CD14-positive monocyte (primary cell): ENCODE results near the gene CTNNA2. TPM values are rescaled to one million over a fixed set of nuclear protein-coding genes. Genes with fewer than 3 reads are reported as not detected.

Experiments used
- DNase-seq, 3 donors: peaks; one replicate each; pipeline ENCODE4 v3.0.0-alpha.2; 2011 to 2022
- H2AFZ ChIP-seq: 2 replicates; pipeline ENCODE4 v1.6.0; 2012; ENCODE audit warnings: mild to moderate bottlenecking, low read depth, low read length, inconsistent platforms; ENCODE audit not compliant: insufficient read depth, poor library complexity, severe bottlenecking
- H3K27ac ChIP-seq, 2 donors: 1 replicate in 1 of 2; 2 replicates in 1 of 2; pipeline ENCODE4 v1.5.1; 2012 to 2013; ENCODE audit warnings: low read length in 2 of 2, control low read depth in 1 of 2, inconsistent platforms in 1 of 2, low read depth in 1 of 2, mild to moderate bottlenecking in 1 of 2
- H3K27me3 ChIP-seq, 2 donors: one replicate each; pipeline versions ENCODE4 v1.6.0 to v1.6.1; 2011 to 2013; ENCODE audit warnings: low read length in 2 of 2; ENCODE audit not compliant: control insufficient read depth in 2 of 2, insufficient read depth in 2 of 2
- H3K36me3 ChIP-seq, 2 donors: replicated peaks in 1 of 2; 1 replicate in 1 of 2; 2 replicates in 1 of 2; pipeline versions ENCODE4 v1.5.1 to v1.6.1; 2012 to 2013; ENCODE audit warnings: low read length in 2 of 2, control low read depth in 1 of 2, inconsistent platforms in 1 of 2, mild to moderate bottlenecking in 1 of 2; ENCODE audit not compliant: insufficient read depth in 2 of 2, control insufficient read depth in 1 of 2
- H3K4me1 ChIP-seq, 2 donors: 1 replicate in 1 of 2; 2 replicates in 1 of 2; pipeline versions ENCODE4 v1.5.1 to v1.6.1; 2012 to 2013; ENCODE audit warnings: low read length in 2 of 2, control low read depth in 1 of 2, inconsistent platforms in 1 of 2, mild to moderate bottlenecking in 1 of 2, moderate library complexity in 1 of 2; ENCODE audit not compliant: insufficient read depth in 2 of 2, control insufficient read depth in 1 of 2
- H3K4me2 ChIP-seq: replicated peaks from 2 replicates; pipeline ENCODE3; 2012; ENCODE audit warnings: low read length, moderate library complexity, mild to moderate bottlenecking; ENCODE audit not compliant: poor library complexity, severe bottlenecking; ENCODE audit errors: extremely low read depth
- H3K4me3 ChIP-seq, 3 experiments: fragments of 200-600 bp in 1 of 3; sonication (generic) in 1 of 3; replicated peaks in 1 of 3; 1 replicate in 2 of 3; 2 replicates in 1 of 3; pipeline ENCODE4 v1.5.1; 2011 to 2013; ENCODE audit warnings: low read length in 3 of 3, mild to moderate bottlenecking in 3 of 3, control low read depth in 2 of 3, low read depth in 2 of 3, inconsistent platforms in 1 of 3, moderate library complexity in 1 of 3
- H3K79me2 ChIP-seq: 2 replicates; pipeline ENCODE4 v1.6.0; 2012; ENCODE audit warnings: mild to moderate bottlenecking, control low read depth, inconsistent platforms, low read length, moderate library complexity; ENCODE audit not compliant: insufficient read depth
- H3K9ac ChIP-seq: 2 replicates; pipeline ENCODE4 v1.6.0; 2017; ENCODE audit warnings: low read length, mild to moderate bottlenecking; ENCODE audit not compliant: insufficient read depth, poor library complexity, severe bottlenecking
- H3K9me3 ChIP-seq, 2 donors: replicated peaks in 1 of 2; 1 replicate in 1 of 2; 2 replicates in 1 of 2; pipeline versions ENCODE4 v1.5.1 to v1.6.1; 2012 to 2013; ENCODE audit warnings: low read length in 2 of 2, control low read depth in 1 of 2; ENCODE audit not compliant: control insufficient read depth in 1 of 2, insufficient read depth in 1 of 2
- H4K20me1 ChIP-seq: 2 replicates; pipeline ENCODE4 v1.6.0; 2012; ENCODE audit warnings: mild to moderate bottlenecking, low read length, control low read depth, moderate library complexity; ENCODE audit not compliant: insufficient read depth
- H3K27ac Mint-ChIP-seq, 7 donors: one replicate each; pipeline ENCODE4 v1.8.0; 2020; ENCODE audit warnings: mild to moderate bottlenecking in 7 of 7, mixed read lengths in 7 of 7, moderate library complexity in 6 of 7, inconsistent platforms in 2 of 7
- H3K27me3 Mint-ChIP-seq, 3 donors: one replicate each; pipeline ENCODE4 v1.8.0; 2021 to 2022; ENCODE audit warnings: low read depth in 3 of 3, mild to moderate bottlenecking in 3 of 3, mixed read lengths in 3 of 3, moderate library complexity in 3 of 3, inconsistent platforms in 1 of 3
- H3K36me3 Mint-ChIP-seq, 2 donors: one replicate each; pipeline ENCODE4 v1.8.0; 2020; ENCODE audit warnings: mixed read lengths in 2 of 2, inconsistent platforms in 1 of 2, mild to moderate bottlenecking in 1 of 2
- H3K4me1 Mint-ChIP-seq: one replicate; pipeline ENCODE4 v1.8.0; 2020; ENCODE audit warnings: mild to moderate bottlenecking, mixed read lengths
- H3K4me3 Mint-ChIP-seq, 2 donors: one replicate each; pipeline ENCODE4 v1.8.0; 2020; ENCODE audit warnings: mild to moderate bottlenecking in 2 of 2, mixed read lengths in 2 of 2, moderate library complexity in 1 of 2
- H3K9me3 Mint-ChIP-seq, 7 donors: one replicate each; pipeline ENCODE4 v1.8.0; 2020 to 2022; ENCODE audit warnings: mixed read lengths in 7 of 7, mild to moderate bottlenecking in 6 of 7, moderate library complexity in 6 of 7, inconsistent platforms in 2 of 7
- WGBS: methylation state at CpG from one replicate; pipeline ENCODE4 v1.1.5; 2013; ENCODE audit warnings: missing lambda C conversion rate; ENCODE audit not compliant: insufficient coverage; 5-methylcytosine and 5-hydroxymethylcytosine counted together
- intact Hi-C, 2 donors: fragments of 100-400 bp; cut with micrococcal nuclease; formaldehyde crosslinking; loops; one replicate each; pipeline versions ENCODE4 v1.15.0 to v1.15.1; 2023
- polyA plus RNA-seq, 3 donors: library from polyadenylated mRNA; depleted of rRNA in 1 of 3; unstranded in 2 of 3; stranded (reverse) in 1 of 3; fragments of 300-500 nt in 2 of 3; fragments of >200 nt in 1 of 3; fragmentation: Illumina TruSeq in 2 of 3; gene quantifications; 1 replicate in 2 of 3; 2 replicates in 1 of 3; pipeline ENCODE4 v1.2.3, GENCODE V29; 2012 to 2021
- TF ChIP-seq, protein P1 (sequence below): fragments of 200-600 bp; IDR thresholded peaks from one replicate; pipeline ENCODE4 v1.8.0; 2022; ENCODE audit warnings: antibody characterized with exemption, mild to moderate bottlenecking

CTNNA2 gene
- polyA plus RNA-seq, 3 donors = not detected

DNA sequence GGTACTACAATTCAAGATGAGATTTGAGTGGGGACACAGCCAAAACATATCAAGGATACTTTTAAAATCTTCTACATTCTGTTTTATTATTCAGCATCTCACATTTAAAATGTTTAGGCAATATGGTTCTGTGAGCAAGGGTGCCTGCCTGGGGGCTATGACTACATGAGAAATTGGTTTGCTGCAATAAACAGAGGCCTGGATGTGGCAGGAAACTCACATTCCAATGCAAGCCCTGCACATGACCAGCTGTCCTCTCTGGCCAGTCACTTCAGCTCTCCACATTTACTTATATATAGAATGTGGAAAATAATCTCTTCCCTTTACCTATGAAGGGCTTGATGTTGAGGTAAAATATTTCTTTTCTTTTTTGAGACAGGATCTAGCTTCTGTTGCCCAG is 598.3 kb downstream of the CTNNA2 start:
- Mint-ChIP-seq H3K27ac (no peak overlapping the region), H3K9me3 (peaks cover 0 to 19% (median 9%) of the 10 kb centered on the region in 7 donors), H3K27me3 (no peaks in the 10 kb centered on the region), H3K36me3 (no peaks in the 10 kb centered on the region), H3K4me3 (no peak overlapping the region), H3K4me1 (no peaks in the 10 kb centered on the region)
- H3K9ac ChIP-seq = no peak overlapping the region
- no peaks in the 10 kb centered on the region for H4K20me1 ChIP-seq
- H3K4me3 ChIP-seq = no peak overlapping the region
- H3K9me3 ChIP-seq = peaks cover 8 to 26% of the 10 kb centered on the region in 2 donors
- H2AFZ ChIP-seq = no peak overlapping the region
- DNase-seq = no peak
- no peaks in the 10 kb centered on the region for H3K4me1 ChIP-seq
- no peaks in the 10 kb centered on the region for H3K36me3 ChIP-seq
- no peaks in the 10 kb centered on the region for H3K79me2 ChIP-seq
- TF ChIP-seq, protein P1, sequence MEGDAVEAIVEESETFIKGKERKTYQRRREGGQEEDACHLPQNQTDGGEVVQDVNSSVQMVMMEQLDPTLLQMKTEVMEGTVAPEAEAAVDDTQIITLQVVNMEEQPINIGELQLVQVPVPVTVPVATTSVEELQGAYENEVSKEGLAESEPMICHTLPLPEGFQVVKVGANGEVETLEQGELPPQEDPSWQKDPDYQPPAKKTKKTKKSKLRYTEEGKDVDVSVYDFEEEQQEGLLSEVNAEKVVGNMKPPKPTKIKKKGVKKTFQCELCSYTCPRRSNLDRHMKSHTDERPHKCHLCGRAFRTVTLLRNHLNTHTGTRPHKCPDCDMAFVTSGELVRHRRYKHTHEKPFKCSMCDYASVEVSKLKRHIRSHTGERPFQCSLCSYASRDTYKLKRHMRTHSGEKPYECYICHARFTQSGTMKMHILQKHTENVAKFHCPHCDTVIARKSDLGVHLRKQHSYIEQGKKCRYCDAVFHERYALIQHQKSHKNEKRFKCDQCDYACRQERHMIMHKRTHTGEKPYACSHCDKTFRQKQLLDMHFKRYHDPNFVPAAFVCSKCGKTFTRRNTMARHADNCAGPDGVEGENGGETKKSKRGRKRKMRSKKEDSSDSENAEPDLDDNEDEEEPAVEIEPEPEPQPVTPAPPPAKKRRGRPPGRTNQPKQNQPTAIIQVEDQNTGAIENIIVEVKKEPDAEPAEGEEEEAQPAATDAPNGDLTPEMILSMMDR = no peak
- no peak overlapping the region for H3K4me2 ChIP-seq
- intact Hi-C loops = no loop called here
- H3K27me3 ChIP-seq = no peaks in the 10 kb centered on the region
- no peak overlapping the region for H3K27ac ChIP-seq

GRCh38 chr2:80112790-80113189 is 599.9 kb downstream of the CTNNA2 start:
- 100% methylated on average over 2 of the region's 3 CpGs for WGBS
- Mint-ChIP-seq H3K27ac (no peak overlapping the region), H3K4me3 (no peak overlapping the region), H3K9me3 (peaks cover 0 to 12% (median 8%) of the 10 kb centered on the region in 7 donors), H3K36me3 (no peaks in the 10 kb centered on the region), H3K27me3 (peaks cover 0 to 2% (median 0%) of the 10 kb centered on the region in 3 donors), H3K4me1 (no peaks in the 10 kb centered on the region)
- TF ChIP-seq, protein P1 = no peak
- Histone ChIP-seq H3K36me3 (no peaks in the 10 kb centered on the region), H4K20me1 (no peaks in the 10 kb centered on the region), H2AFZ (no peak overlapping the region), H3K9me3 (peaks cover 0 to 10% of the 10 kb centered on the region in 2 donors), H3K4me3 (no peak overlapping the region), H3K9ac (no peak overlapping the region), H3K4me1 (no peaks in the 10 kb centered on the region), H3K27me3 (no peaks in the 10 kb centered on the region), H3K27ac (no peak overlapping the region), H3K79me2 (no peaks in the 10 kb centered on the region), H3K4me2 (no peak overlapping the region)
- no peak for DNase-seq
- intact Hi-C loops = no loop called here
